Fibroblast of lung (primary cell): ENCODE results near the gene RCL1. TPM values are rescaled to one million over a fixed set of nuclear protein-coding genes. Genes with fewer than 3 reads are reported as not detected.

Experiments
- DNase-seq, 2 donors: peaks; one replicate each; pipeline versions ENCODE4 v3.0.0 to v3.0.0-alpha.2; 2010; ENCODE audit warnings: low read depth in 2 of 2
- H2AFZ ChIP-seq: 2 replicates; pipeline ENCODE4 v1.5.1; 2012; ENCODE audit warnings: low read length, control low read depth, inconsistent platforms
- H3K27ac ChIP-seq: 2 replicates; pipeline ENCODE4 v1.5.1; 2011; ENCODE audit warnings: low read length, control low read depth; ENCODE audit not compliant: insufficient read depth
- H3K27me3 ChIP-seq: 2 replicates; pipeline ENCODE4 v1.5.1; 2011; ENCODE audit warnings: mild to moderate bottlenecking, low read length; ENCODE audit not compliant: control insufficient read depth, insufficient read depth
- H3K36me3 ChIP-seq: 2 replicates; pipeline ENCODE4 v1.5.1; 2011; ENCODE audit warnings: low read length; ENCODE audit not compliant: control insufficient read depth, insufficient read depth
- H3K4me1 ChIP-seq: 2 replicates; pipeline ENCODE4 v1.5.1; 2011; ENCODE audit warnings: low read length; ENCODE audit not compliant: control insufficient read depth, insufficient read depth; ENCODE audit errors: extremely low read depth
- H3K4me2 ChIP-seq: 2 replicates; pipeline ENCODE4 v1.5.1; 2011; ENCODE audit warnings: low read length, control low read depth; ENCODE audit not compliant: insufficient read depth; ENCODE audit errors: extremely low read depth
- H3K4me3 ChIP-seq, 4 experiments: fragments of 200-600 bp in 1 of 4; sonication (generic) in 1 of 4; replicated peaks in 1 of 4; 2 replicates each; pipeline ENCODE4 v1.5.1; 2011 to 2016; ENCODE audit warnings: low read length in 4 of 4, low read depth in 3 of 4, mild to moderate bottlenecking in 3 of 4, control low read depth in 2 of 4, inconsistent platforms in 1 of 4, mixed read lengths in 1 of 4; ENCODE audit not compliant: insufficient read depth in 1 of 4; ENCODE audit errors: control extremely low read depth in 1 of 4
- H3K79me2 ChIP-seq: 2 replicates; pipeline ENCODE4 v1.5.1; 2012; ENCODE audit warnings: mild to moderate bottlenecking, low read length, inconsistent platforms; ENCODE audit not compliant: control insufficient read depth, insufficient read depth
- H3K9ac ChIP-seq: 2 replicates; pipeline ENCODE4 v1.5.1; 2011; ENCODE audit warnings: mild to moderate bottlenecking, low read length, control low read depth; ENCODE audit not compliant: insufficient read depth
- H3K9me3 ChIP-seq: 2 replicates; pipeline ENCODE4 v1.5.1; 2012; ENCODE audit warnings: low read depth, low read length; ENCODE audit not compliant: control insufficient read depth, insufficient read depth
- H4K20me1 ChIP-seq: 2 replicates; pipeline ENCODE4 v1.5.1; 2011; ENCODE audit warnings: low read length; ENCODE audit not compliant: control insufficient read depth, insufficient read depth; ENCODE audit errors: extremely low read depth
- CTCF ChIP-seq, 2 donors: IDR thresholded peaks in 1 of 2; conservative IDR thresholded peaks in 1 of 2; 1 replicate in 1 of 2; 2 replicates in 1 of 2; pipeline ENCODE4 v1.5.1; 2011 to 2012; ENCODE audit warnings: low read length in 2 of 2, control low read depth in 1 of 2, inconsistent platforms in 1 of 2, low read depth in 1 of 2, mild to moderate bottlenecking in 1 of 2
- EZH2 ChIP-seq: IDR thresholded peaks from 2 replicates; pipeline ENCODE4 v1.5.1; 2012; ENCODE audit warnings: low read length, control low read depth, mild to moderate bottlenecking; ENCODE audit errors: missing control alignments
- polyA plus RNA-seq, 2 donors: library from polyadenylated mRNA; depleted of rRNA in 1 of 2; stranded (reverse) in 1 of 2; unstranded in 1 of 2; fragments of >200 nt; gene quantifications; 2 replicates each; pipeline ENCODE4 v1.2.1, GENCODE V29; 2011 to 2012; ENCODE audit warnings: missing spikeins in 1 of 2
- total RNA-seq: library from RNA; depleted of rRNA; stranded (reverse); fragments of >200 nt; gene quantifications from 2 replicates; pipeline ENCODE4 v1.2.1, GENCODE V29; 2014

The RCL1 gene
- total and polyA plus RNA-seq, 2 donors (not counting 1 experiment from before 2014, with no cell fraction given), result 5.0 to 14.5 TPM

- DNase-seq, result no peak
- no peak overlapping the region for H3K27ac ChIP-seq
- H2AFZ ChIP-seq, result no peak overlapping the region
Observed at GRCh38 chr9:4755026-4755609, 37.6 kb upstream of the RCL1 start.

GRCh38 chr9:4756420-4756819, 36.3 kb upstream of the RCL1 start:
- H3K4me1 ChIP-seq, result no peaks in the 10 kb centered on the region
- no peaks in the 10 kb centered on the region for H3K9me3 ChIP-seq
- no peak overlapping the region for H3K4me3 ChIP-seq
- no peak overlapping the region for H3K4me2 ChIP-seq
- H3K79me2 ChIP-seq, result no peaks in the 10 kb centered on the region
- no peaks in the 10 kb centered on the region for H4K20me1 ChIP-seq
- TF ChIP-seq EZH2 (no peak), CTCF (conservative IDR thresholded peaks at IDR 0.05 in 1 of 2, IDR thresholded peaks at IDR 0.05 in 1 of 2; ENCODE audit: low read depth in 1 of 2, low read length in 2 of 2) (no peak)
- no peak overlapping the region for H2AFZ ChIP-seq
- no peak overlapping the region for H3K9ac ChIP-seq
- peaks cover 2% of the 10 kb centered on the region for H3K27me3 ChIP-seq
- no peaks in the 10 kb centered on the region for H3K36me3 ChIP-seq
- no peak overlapping the region for H3K27ac ChIP-seq
- no peak for DNase-seq

More at GRCh38 chr9:4755026-4755609, 37.6 kb upstream of the RCL1 start:
- TF ChIP-seq EZH2 (no peak), CTCF (conservative IDR thresholded peaks at IDR 0.05 in 1 of 2, IDR thresholded peaks at IDR 0.05 in 1 of 2; ENCODE audit: low read depth in 1 of 2, low read length in 2 of 2) (no peak)
- Histone ChIP-seq H3K36me3 (no peaks in the 10 kb centered on the region), H3K27me3 (no peaks in the 10 kb centered on the region), H3K4me2 (no peak overlapping the region), H3K4me1 (no peaks in the 10 kb centered on the region), H3K79me2 (no peaks in the 10 kb centered on the region), H3K9ac (no peak overlapping the region), H4K20me1 (no peaks in the 10 kb centered on the region), H3K9me3 (no peaks in the 10 kb centered on the region), H3K4me3 (no peak overlapping the region)

- no peaks in the 10 kb centered on the region for H4K20me1 ChIP-seq
- no peak for TF ChIP-seq EZH2
- no peak for TF ChIP-seq CTCF (conservative IDR thresholded peaks at IDR 0.05 in 1 of 2, IDR thresholded peaks at IDR 0.05 in 1 of 2; ENCODE audit: low read depth in 1 of 2, low read length in 2 of 2)
- no peaks in the 10 kb centered on the region for H3K79me2 ChIP-seq
- H3K27ac ChIP-seq, result no peak overlapping the region
- H3K4me2 ChIP-seq, result no peak overlapping the region
- no peaks in the 10 kb centered on the region for H3K36me3 ChIP-seq
- peaks cover 4% of the 10 kb centered on the region for H3K27me3 ChIP-seq
- no peak overlapping the region for H3K4me3 ChIP-seq
- H3K9me3 ChIP-seq, result no peaks in the 10 kb centered on the region
- no peak for DNase-seq
- no peak overlapping the region for H3K9ac ChIP-seq
- H2AFZ ChIP-seq, result no peak overlapping the region
- no peaks in the 10 kb centered on the region for H3K4me1 ChIP-seq
Observed at GRCh38 chr9:4760122-4760521, 32.6 kb upstream of the RCL1 start.
